ENCODE results near the gene HTRA3.

HTRA3 gene

DNA sequence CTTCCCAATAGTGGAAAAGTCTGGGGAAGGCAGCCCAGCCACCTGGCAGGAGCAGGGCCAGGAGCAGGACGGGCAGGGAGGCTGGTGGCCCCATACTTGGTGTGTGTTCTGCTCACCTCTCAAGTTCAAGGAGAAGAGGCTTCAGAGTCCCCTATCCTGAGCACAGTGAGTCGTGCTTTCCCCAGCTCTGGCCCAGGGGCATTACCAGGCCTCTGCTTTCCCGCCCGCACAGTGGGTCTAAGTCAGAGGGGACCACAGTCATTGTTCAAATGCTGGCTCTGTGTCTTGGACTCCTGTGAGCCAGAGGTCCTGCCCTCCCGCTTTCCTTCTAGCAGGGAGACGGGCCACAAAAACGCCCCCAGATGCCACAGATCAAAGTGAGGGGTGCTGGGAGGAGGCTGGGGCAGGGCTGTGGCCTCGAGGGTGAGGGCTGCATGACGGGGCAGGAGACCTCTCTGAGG, 27.6 kb downstream of the HTRA3 start:
- no peak for DNase-seq

DNA sequence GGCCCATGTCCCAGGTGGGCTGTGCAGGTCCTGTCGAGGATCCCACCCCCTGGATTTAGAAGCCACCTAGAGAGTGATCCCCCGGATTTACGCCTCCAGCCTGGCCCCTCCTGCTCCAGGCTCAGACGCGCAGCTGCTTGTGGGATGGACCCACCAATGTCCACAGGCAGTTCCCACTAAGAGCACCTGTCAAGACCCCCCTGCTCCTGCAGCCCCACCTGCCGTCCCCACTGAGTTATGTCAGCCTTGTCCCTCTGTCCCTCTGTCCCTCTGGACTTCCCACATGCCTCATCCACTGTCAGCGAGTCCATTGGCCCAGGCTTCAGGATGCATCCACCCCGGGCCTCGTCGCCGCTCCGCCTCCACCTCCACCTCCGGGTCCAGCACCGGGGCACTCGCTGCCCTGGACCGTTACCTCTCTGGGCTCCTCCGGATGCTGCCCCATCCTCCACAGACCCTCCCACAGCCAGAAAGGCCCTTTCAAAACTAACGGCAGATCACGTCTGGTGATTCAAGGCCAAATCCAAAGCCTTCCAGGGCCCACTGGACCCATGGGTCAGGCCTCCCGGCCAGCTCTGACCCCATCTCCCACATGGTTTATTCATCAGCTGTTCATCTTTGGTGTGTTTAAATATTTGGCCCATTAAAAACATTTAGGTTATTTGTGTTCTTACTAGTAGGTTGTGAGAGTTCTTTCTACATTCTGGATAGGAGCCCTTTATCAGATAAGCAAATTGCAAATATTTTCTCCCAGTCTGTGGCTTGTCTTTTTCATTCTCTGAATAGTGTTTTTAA, 28.3 kb downstream of the HTRA3 start:
- no peak for DNase-seq

GRCh38 chr4:8300832-8301231, 31.3 kb downstream of the HTRA3 start:
- DNase-seq, result no peak

DNA sequence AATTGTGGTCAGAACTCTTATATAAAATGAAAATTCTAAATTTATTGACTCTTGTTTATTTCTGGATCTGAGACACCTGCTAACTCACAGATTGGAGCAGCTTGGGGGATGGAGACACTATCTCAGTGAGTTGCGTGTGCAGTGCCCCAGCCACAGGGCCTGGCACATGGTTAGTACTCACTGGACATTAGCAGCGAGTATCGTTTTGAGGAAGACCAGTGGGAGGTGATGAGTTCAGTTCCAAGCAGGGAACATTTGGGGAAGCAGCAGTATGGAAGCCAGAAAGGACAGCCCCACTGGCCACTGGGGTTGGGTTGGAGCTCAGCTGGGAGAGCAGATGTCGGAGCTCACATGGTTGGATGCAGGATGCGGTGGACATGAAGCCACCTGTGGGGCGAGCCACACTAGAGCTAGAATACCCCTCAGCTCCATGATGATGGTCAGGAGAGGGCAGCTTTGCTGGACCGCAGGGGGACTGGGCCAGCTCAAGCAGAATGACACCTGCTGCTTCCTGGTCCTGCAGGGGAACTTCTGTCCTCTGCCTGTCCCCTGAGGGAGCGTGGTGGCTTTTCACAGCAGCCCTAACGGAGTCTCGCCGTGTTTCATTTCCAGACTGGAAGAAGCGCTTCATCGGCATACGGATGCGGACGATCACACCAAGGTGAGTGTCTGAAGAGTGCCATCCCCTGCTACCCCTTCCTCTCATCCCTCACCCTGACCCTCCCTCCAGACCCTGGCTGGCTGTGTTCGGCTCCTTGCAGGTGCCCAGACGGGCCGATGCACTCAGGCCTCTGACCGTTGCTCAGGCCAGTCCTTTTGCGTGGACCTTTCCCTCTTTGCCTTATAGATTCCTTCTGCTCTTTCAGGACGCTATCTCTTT, 32.5 kb downstream of the HTRA3 start:
- no peak for DNase-seq

GRCh38 chr4:8303081-8303480, 33.5 kb downstream of the HTRA3 start:
- no peak for DNase-seq

DNA sequence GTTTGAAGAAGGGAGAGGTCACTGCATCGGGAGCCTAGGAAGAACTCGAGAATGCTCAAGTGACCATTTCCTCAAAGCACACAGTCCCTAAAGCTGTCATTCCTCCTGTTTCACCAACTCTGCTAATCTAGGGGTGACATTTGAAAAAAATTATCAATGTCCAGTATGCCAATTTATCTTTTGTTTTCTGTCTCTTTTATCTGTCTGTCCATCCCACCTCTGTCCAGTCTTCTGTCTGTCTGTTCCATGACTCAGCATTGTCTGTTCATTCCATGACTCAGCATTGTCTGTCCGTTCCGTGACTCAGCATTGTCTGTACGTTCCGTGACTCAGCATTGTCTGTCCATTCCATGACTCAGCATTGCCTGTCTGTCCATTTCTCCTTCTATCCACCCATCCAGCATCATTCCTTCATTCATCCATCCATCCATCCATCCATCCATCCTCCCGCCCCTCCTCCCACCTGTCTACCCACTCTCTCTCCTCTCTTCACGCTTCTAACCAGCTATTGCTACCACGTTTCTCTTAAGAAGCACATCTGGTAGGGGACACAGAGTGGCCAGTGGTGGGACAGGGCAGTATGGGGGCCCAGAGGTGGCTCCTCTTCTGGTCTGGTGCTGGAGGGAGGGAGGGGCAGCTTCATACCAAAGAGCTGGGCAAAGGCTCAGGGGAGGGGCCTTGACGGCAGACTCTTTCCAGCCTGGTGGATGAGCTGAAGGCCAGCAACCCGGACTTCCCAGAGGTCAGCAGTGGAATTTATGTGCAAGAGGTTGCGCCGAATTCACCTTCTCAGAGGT, 34.1 kb downstream of the HTRA3 start:
- DNase-seq, result no peak

DNA sequence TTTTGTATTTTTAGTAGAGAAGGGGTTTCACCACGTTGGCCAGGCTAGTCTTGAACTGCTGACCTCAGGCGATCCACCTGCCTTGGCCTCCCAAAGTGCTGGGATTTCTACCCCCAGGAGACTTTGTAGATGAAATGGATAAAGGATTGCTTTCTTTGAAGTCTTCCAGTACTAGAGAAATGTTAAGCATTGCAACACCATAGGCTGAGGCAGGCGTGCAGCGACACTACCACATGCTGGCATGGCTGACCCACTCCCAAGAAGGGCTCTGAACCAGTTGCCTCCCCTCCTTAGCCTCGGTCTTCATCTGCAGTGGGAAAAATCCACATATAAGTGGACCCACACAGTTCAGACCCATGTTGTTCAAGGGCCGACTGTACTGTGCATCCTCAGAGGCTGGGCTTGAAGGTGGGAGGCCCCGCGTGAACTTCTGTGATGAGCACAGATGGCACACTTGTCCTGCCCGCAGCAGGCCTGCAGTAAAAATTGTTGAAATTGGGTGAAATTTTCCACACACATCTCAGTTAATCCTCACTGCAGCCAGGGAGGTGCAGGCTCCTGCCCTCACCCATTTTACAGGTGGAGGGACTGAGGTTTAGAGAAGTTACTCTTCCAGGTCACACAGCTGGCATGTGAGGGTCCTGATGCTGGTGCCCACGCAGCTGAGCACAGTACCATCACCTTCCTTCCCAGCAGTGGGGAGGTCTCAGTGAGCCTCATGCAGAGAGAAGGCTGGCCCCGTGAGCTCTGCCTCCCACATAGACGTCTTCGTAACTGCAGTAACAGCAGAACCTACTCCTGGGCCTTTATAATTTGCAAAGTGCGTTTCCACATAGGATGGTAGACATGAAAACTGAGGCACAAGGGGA, 35.5 kb downstream of the HTRA3 start:
- DNase-seq, result no peak

DNA sequence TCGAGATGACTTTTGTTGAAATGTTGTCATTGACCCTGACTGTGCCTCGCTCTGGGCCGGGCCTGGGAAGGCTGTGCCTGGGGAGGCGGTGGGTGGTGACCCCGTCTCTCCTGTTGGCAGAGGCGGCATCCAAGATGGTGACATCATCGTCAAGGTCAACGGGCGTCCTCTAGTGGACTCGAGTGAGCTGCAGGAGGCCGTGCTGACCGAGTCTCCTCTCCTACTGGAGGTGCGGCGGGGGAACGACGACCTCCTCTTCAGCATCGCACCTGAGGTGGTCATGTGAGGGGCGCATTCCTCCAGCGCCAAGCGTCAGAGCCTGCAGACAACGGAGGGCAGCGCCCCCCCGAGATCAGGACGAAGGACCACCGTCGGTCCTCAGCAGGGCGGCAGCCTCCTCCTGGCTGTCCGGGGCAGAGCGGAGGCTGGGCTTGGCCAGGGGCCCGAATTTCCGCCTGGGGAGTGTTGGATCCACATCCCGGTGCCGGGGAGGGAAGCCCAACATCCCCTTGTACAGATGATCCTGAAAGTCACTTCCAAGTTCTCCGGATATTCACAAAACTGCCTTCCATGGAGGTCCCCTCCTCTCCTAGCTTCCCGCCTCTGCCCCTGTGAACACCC, 36.4 kb downstream of the HTRA3 start:
- DNase-seq, result no peak

- no peak for DNase-seq
Measured at GRCh38 chr4:8306511-8307021, 37.0 kb downstream of the HTRA3 start.

- no peak for DNase-seq
Measured at GRCh38 chr4:8307121-8307520, 37.6 kb downstream of the HTRA3 start.

GRCh38 chr4:8307714-8308113, 38.2 kb downstream of the HTRA3 start:
- no peak for DNase-seq

GRCh38 chr4:8308144-8308543, 38.6 kb downstream of the HTRA3 start:
- DNase-seq, result no peak

DNA sequence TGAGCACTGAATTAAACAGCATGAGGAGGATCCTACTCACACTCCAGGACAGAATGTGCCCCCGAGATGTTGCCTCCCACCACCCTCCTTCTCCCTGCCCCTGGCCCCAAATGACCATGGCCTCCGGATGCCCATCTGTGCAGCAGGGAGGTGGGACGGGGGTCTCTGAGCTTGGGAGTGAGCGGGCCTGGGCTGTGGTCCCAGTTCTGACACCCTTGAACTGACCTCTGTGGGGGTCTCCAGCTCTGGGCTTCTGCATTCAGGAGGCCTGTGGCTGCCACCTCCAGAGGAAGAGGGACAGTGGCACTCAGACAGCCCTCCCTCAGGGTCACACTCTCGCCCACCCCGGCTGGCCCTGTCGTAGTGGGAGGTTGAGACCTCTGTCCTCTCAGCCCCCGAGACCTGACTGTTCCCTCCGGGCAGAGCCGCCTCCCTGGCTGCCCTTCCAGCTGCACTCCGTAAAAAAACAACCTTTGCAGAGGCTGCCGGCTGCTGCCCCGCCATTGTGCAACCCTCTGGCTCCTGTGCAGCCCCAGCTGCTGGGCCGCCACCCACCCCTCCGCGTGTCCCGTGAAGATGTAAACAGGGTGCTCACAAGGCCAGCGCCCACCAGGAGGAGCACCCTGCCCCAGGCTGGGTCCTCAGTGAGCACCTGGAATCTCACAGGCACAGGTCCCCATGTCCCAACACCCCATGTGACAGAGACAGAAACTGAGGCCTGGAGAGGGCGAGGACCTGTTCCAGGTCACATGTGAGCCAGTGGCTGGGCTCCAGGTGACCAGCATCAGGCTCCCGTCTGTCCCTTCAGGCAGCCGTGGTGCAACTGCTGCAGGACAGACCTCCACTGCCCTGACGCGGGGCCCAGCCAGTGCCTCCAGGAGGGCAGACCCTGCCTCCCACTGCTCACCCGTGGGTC, 39.6 kb downstream of the HTRA3 start:
- DNase-seq, result no peak

DNA sequence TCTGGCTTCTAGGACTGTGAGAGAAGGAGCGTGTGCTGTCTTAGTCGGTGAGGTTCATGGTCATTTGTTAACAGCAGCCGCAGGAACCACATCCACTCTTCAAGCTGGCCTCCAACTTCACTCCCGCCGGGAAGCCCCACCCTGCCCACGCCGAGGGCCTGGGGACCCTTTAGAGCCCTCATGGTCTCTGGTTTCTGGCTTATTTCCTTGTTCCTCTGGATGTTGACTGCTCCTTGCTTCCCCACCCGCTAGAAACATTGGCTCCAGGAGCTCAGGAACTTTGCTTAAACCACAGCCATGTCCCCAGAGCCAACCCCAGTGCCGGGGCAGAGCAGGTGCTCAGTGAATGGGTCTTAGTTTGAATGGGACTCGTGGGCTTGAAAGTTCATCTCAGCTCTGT, 40.8 kb downstream of the HTRA3 start:
- no peak for DNase-seq

DNA sequence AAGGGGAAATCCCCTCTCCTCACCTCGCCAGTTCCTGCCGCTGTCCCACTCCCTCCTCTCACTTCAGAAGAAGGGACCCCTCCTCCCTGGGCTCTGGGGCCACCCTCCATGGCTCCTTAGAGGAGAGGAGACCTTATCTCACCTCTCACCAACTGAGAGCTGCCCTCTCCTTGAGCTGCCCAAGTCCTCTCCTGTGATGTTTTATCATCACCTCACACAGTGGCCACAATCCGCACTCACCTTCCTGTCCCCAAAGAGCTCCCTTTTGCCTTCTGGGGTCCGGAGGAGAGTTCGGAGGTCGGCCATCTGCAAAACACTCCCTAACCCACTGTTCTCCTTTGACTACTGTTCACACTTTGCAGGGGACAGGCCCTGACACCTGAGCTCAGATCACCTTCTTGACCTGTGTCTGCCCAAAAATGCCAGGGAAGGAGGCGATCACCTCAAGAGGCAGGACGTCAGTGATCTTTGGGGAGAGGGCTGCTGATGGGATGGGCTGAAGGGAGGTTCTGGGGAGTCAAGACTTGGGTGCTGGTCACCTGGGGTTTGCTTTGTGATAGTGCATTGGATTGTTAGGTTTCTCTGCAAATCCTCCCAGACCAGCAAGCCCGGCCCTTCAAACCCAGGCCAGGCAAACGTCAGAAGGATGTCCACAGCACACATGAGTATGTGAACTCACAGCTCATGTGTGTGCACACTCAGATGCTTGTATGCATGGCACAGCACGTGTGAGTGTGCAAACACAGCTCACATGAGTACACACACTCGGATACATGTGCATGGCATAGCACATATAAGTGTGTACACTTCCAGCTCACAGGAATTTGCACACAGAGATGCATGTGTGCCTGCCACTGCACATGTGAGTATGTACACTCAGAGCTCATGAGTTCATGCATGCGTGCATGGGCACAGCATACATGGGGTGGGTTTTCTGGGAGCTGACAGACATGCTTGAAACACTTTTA, 41.8 kb downstream of the HTRA3 start:
- no peak for DNase-seq

DNA sequence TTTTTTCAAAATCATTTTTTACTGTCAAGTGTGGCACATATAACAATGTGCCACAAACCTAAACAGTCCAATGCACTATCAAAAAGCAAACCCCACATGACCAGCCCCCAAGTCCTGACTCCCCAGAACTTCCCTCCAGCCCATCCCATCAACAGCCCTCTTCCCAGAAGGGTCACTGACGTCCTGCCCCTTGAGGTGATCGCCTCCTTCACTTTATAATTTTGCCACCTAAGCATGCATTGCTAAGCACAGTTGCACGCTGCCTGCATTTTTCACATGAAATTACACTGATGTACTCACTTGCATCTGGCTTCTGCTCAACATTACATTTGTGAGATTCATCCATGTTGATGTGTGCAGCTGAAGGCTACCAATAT, 42.5 kb downstream of the HTRA3 start:
- no peak for DNase-seq

DNA sequence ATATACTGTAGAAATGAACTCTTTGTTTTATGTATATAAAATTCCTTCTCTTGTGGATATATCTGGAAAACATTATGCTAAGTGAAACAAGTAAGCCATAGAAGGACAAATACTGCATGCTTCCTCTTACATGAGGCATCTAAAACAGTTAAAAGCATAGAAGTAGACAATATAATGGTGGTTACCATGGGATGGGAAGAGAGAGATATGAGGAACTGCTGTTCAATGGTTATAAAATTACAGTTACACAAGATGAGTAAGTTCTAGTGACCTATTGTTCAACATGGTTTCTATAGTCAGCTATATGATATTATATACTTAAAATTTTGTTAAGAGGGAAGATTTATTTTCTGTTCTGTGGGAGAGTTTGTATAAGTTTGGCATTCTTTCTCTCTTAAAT, 43.4 kb downstream of the HTRA3 start:
- DNase-seq, result no peak

DNA sequence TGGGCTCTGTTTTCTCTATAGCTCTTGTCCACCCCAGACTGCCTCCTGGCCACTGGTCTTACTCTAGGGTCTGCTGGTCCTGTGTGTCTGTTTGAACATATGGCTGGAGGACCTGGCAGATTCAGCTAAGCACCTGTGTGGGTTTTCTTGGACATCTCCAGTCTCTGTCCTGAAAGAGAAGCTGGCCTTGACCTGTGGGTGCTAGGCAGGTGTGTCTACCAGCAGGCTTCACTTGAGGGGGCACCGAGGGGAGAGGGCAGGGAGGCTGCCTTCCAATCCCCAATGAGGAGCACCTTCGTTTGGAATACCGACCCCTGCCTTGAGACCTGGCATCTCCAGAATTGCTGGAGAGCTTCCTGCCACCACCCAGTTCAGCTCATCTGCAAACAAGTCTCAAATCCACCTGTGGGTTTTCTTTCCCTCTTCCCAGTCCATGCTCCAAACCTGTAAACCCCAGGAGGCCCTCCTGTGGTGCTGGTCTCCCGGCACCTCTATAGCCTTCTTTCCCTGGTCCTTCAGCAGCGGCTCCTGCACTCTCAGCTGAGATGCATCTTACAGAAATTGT, 45.2 kb downstream of the HTRA3 start:
- no peak for DNase-seq

Data from SHP77 treated with DMSO at 0.1 percent for 48 hours (cell line).